HG03095 (cell line): ENCODE results near the gene BCL2L15.

Experiments
- ATAC-seq: cut with Tn5 transposase; IDR thresholded peaks from one replicate; pipeline ENCODE4 v1.9.1; 2021; ENCODE audit warnings: moderate library complexity; ENCODE audit not compliant: unreplicated experiment

Gene BCL2L15

DNA sequence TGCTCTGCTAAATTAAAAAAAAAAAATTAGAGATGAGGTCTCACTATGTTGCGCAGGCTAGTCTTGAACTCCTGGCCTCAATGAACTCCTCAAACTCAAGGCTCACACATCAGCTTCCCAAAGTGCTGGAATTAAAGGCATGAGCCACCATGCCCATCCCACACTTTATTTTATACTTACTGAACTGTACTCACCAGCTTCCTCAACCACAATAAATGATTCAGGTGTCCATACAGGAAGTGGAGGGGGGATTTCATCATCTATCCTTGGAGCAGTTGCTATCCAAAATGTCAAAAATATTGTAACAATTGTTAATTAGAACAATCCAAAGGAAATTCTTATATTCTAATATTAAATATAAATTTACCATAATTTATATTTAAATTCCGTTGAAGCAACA lies 52.7 kb downstream of the BCL2L15 start:
- ATAC-seq, result no peak
